Sciatic nerve (tissue), 2 donors: ENCODE data around the gene TRIM66. TPM values are rescaled to one million over a fixed set of nuclear protein-coding genes. Genes with fewer than 3 reads are reported as not detected.
A peak's percentile ranks its signal among the peaks of the same experiment; 100 is the strongest.

Source experiments
- ATAC-seq: fragments of 200-7000 bp; cut with Tn5 transposase; one replicate; pipeline ENCODE4 v1.9.1; 2020; ENCODE audit warnings: mild to moderate bottlenecking, moderate library complexity
- DNase-seq: peaks from one replicate; pipeline ENCODE4 v3.0.0-alpha.2; 2020; ENCODE audit warnings: low spot score
- intact Hi-C: fragments of 100-400 bp; cut with DNase I; formaldehyde crosslinking; loops from one replicate; pipeline ENCODE4 v1.14.2; 2022
- total RNA-seq: library from RNA; stranded (reverse); fragmentation: NEBNext Ultra II Directional; extraction: Animal tissue kit (Norgen Biotek cat#: 25700); gene quantifications from one replicate; pipeline ENCODE4 v1.2.1, GENCODE V29; 2021
- donor health status: DM: no; HTN: no; CAD: no.
- donor health status: DM: no; HTN: no; CAD: no.

TRIM66 gene
- total RNA-seq = 21.1 TPM

- intact Hi-C loops = loop anchor here (10.0 kb wide), 1 partner anchor 282 kb away; the partner anchor contains the start of gene TMEM9B
- peak; percentile 99 for ATAC-seq
Observed at GRCh38 chr11:8682303-8683114, at the start of gene TRIM66, which contains the start of gene RPL27A. TSS of gene TRIM66 (minus strand) at chr11:8682665. CDS start at chr11:8672274, 10,391 bp downstream. TSS of gene RPL27A (plus strand) at chr11:8682792. CDS start at chr11:8682814, 22 bp downstream.

GRCh38 chr11:8731647-8732323 lies 49.3 kb upstream of the TRIM66 start:
- ATAC-seq (no peak), DNase-seq (no peak)
- intact Hi-C loops = no loop called here

More at GRCh38 chr11:8682303-8683114, at the start of gene TRIM66, which contains the start of gene RPL27A:
- peak; percentile 100 for DNase-seq

- intact Hi-C loops = no loop called here
Observed at GRCh38 chr11:8730697-8731020, 48.2 kb upstream of the TRIM66 start.

GRCh38 chr11:8729837-8730696 lies 47.6 kb upstream of the TRIM66 start:
- ATAC-seq = no peak
- DNase-seq = no peak

More at GRCh38 chr11:8730697-8731020, 48.2 kb upstream of the TRIM66 start:
- DNase-seq (no peak), ATAC-seq (no peak)

GRCh38 chr11:8729067-8729466 lies 46.6 kb upstream of the TRIM66 start:
- ATAC-seq = no peak
- DNase-seq = no peak
- intact Hi-C loops = loop anchor here (10.0 kb wide), 1 partner anchor 86 kb away; a partner anchor contains a TSS

More at GRCh38 chr11:8729837-8730696, 47.6 kb upstream of the TRIM66 start:
- intact Hi-C loops = loop anchor here (10.0 kb wide), 1 partner anchor 85 kb away; a partner anchor contains a TSS

GRCh38 chr11:8728563-8728962 lies 46.1 kb upstream of the TRIM66 start:
- intact Hi-C loops = loop anchor here (10.0 kb wide), 1 partner anchor 86 kb away; a partner anchor contains a TSS
- DNase-seq = no peak
- ATAC-seq = no peak

GRCh38 chr11:8726395-8726794 lies 43.9 kb upstream of the TRIM66 start:
- intact Hi-C loops = loop anchor here (10.0 kb wide), 1 partner anchor 88 kb away; a partner anchor contains a TSS
- DNase-seq (no peak), ATAC-seq (no peak)

GRCh38 chr11:8724682-8725081 lies 42.2 kb upstream of the TRIM66 start:
- ATAC-seq (no peak), DNase-seq (no peak)
- intact Hi-C loops = loop anchor here (10.0 kb wide), 1 partner anchor 90 kb away; a partner anchor contains a TSS

GRCh38 chr11:8723711-8724110 lies 41.2 kb upstream of the TRIM66 start:
- no peak for DNase-seq
- no peak for ATAC-seq
- intact Hi-C loops = loop anchor here (10.0 kb wide), 1 partner anchor 91 kb away; a partner anchor contains a TSS

- ATAC-seq = no peak
- no peak for DNase-seq
- intact Hi-C loops = loop anchor here (10.0 kb wide), 1 partner anchor 92 kb away; a partner anchor contains a TSS
Observed at GRCh38 chr11:8722809-8723208, 40.3 kb upstream of the TRIM66 start.

- DNase-seq = no peak
- intact Hi-C loops = loop anchor here (10.0 kb wide), 1 partner anchor 93 kb away; a partner anchor contains a TSS
- ATAC-seq = no peak
Observed at GRCh38 chr11:8721609-8722500, 39.4 kb upstream of the TRIM66 start.

GRCh38 chr11:8720868-8721608 lies 38.6 kb upstream of the TRIM66 start:
- DNase-seq = no peak
- ATAC-seq = peak; percentile 2
- intact Hi-C loops = loop anchor here (10.0 kb wide), 1 partner anchor 94 kb away; a partner anchor contains a TSS

GRCh38 chr11:8720352-8720751 lies 37.9 kb upstream of the TRIM66 start:
- intact Hi-C loops = loop anchor here (10.0 kb wide), 1 partner anchor 94 kb away; a partner anchor contains a TSS
- ATAC-seq = no peak
- no peak for DNase-seq

GRCh38 chr11:8719721-8720120 lies 37.3 kb upstream of the TRIM66 start:
- intact Hi-C loops = loop anchor here (10.0 kb wide), 1 partner anchor 95 kb away; a partner anchor contains a TSS
- ATAC-seq (peak; percentile 1), DNase-seq (no peak)

- intact Hi-C loops = no loop called here
- peak; percentile 68 for ATAC-seq
- DNase-seq = no peak
Observed at GRCh38 chr11:8719211-8719649, 36.8 kb upstream of the TRIM66 start.

GRCh38 chr11:8717876-8718753 lies 35.6 kb upstream of the TRIM66 start:
- DNase-seq = no peak
- peak; percentile 64 for ATAC-seq
- intact Hi-C loops = no loop called here
